Measurements from ENCODE around the gene HTR1A.

The HTR1A gene

GRCh38 chr5:63981864-63982263 lies 19.6 kb upstream of the HTR1A start:
- no peak overlapping the region for H3K4me3 ChIP-seq (IDR thresholded peaks at IDR 0.05; ENCODE audit: insufficient read depth, low read depth, low read length)
- H2AFZ ChIP-seq (ENCODE audit: low read depth), result no peak overlapping the region
- H3K4me2 ChIP-seq, result no peak overlapping the region
- H3K27me3 ChIP-seq (ENCODE audit: insufficient read depth, low read depth), result no peaks in the 10 kb centered on the region
- no peaks in the 10 kb centered on the region for H4K20me1 ChIP-seq (ENCODE audit: insufficient read depth)
- H3K4me1 ChIP-seq (ENCODE audit: low read depth, poor library complexity, severe bottlenecking), result no peaks in the 10 kb centered on the region
- H3K36me3 ChIP-seq (ENCODE audit: insufficient read depth), result no peaks in the 10 kb centered on the region
- TF ChIP-seq CTCF (conservative IDR thresholded peaks at IDR 0.05; ENCODE audit: low read depth, low read length), result no peak
- no peak overlapping the region for H3K27ac ChIP-seq
- H3K79me2 ChIP-seq (ENCODE audit: insufficient read depth, low read depth), result no peaks in the 10 kb centered on the region
- no peak overlapping the region for H3K9ac ChIP-seq

- no peak overlapping the region for H3K4me2 ChIP-seq
- H3K27me3 ChIP-seq (ENCODE audit: insufficient read depth, low read depth), result no peaks in the 10 kb centered on the region
- H3K79me2 ChIP-seq (ENCODE audit: insufficient read depth, low read depth), result no peaks in the 10 kb centered on the region
- H3K36me3 ChIP-seq (ENCODE audit: insufficient read depth), result no peaks in the 10 kb centered on the region; the same call in 1 of the 2 replicates
- TF ChIP-seq CTCF (conservative IDR thresholded peaks at IDR 0.05; ENCODE audit: low read depth, low read length), result no peak
- H3K27ac ChIP-seq, result no peak overlapping the region
- no peak overlapping the region for H3K4me3 ChIP-seq (IDR thresholded peaks at IDR 0.05; ENCODE audit: insufficient read depth, low read depth, low read length)
- no peak overlapping the region for H3K9ac ChIP-seq
- H4K20me1 ChIP-seq (ENCODE audit: insufficient read depth), result no peaks in the 10 kb centered on the region
- H2AFZ ChIP-seq (ENCODE audit: low read depth), result no peak overlapping the region
- no peaks in the 10 kb centered on the region for H3K4me1 ChIP-seq (ENCODE audit: low read depth, poor library complexity, severe bottlenecking)
These were observed 1.7 kb upstream of the HTR1A start for GRCh38 chr5:63963926-63964325.

GRCh38 chr5:63963080-63963735 lies 963 bp upstream of the HTR1A start:
- no peaks in the 10 kb centered on the region for H4K20me1 ChIP-seq (ENCODE audit: insufficient read depth)
- H3K4me3 ChIP-seq (IDR thresholded peaks at IDR 0.05; ENCODE audit: insufficient read depth, low read depth, low read length), result no peak overlapping the region
- peak; percentile 82 for TF ChIP-seq CTCF (conservative IDR thresholded peaks at IDR 0.05; ENCODE audit: low read depth, low read length)
- H3K79me2 ChIP-seq (ENCODE audit: insufficient read depth, low read depth), result no peaks in the 10 kb centered on the region
- no peak overlapping the region for H3K4me2 ChIP-seq
- H3K27ac ChIP-seq, result no peak overlapping the region
- H3K4me1 ChIP-seq (ENCODE audit: low read depth, poor library complexity, severe bottlenecking), result no peaks in the 10 kb centered on the region
- H3K36me3 ChIP-seq (ENCODE audit: insufficient read depth), result no peaks in the 10 kb centered on the region; the same call in 1 of the 2 replicates
- no peak overlapping the region for H2AFZ ChIP-seq (ENCODE audit: low read depth)
- H3K9ac ChIP-seq, result no peak overlapping the region
- H3K27me3 ChIP-seq (ENCODE audit: insufficient read depth, low read depth), result no peaks in the 10 kb centered on the region

GRCh38 chr5:63961598-63962161 lies 565 bp downstream of the HTR1A start:
- no peaks in the 10 kb centered on the region for H3K27me3 ChIP-seq (ENCODE audit: insufficient read depth, low read depth)
- H3K9ac ChIP-seq, result no peak overlapping the region
- no peak overlapping the region for H3K27ac ChIP-seq
- no peak for TF ChIP-seq CTCF (conservative IDR thresholded peaks at IDR 0.05; ENCODE audit: low read depth, low read length)
- no peaks in the 10 kb centered on the region for H3K79me2 ChIP-seq (ENCODE audit: insufficient read depth, low read depth)
- H3K4me2 ChIP-seq, result no peak overlapping the region
- no peaks in the 10 kb centered on the region; the same call in 1 of the 2 replicates for H3K36me3 ChIP-seq (ENCODE audit: insufficient read depth)
- H4K20me1 ChIP-seq (ENCODE audit: insufficient read depth), result no peaks in the 10 kb centered on the region
- no peak overlapping the region for H3K4me3 ChIP-seq (IDR thresholded peaks at IDR 0.05; ENCODE audit: insufficient read depth, low read depth, low read length)
- no peak overlapping the region for H2AFZ ChIP-seq (ENCODE audit: low read depth)
- H3K4me1 ChIP-seq (ENCODE audit: low read depth, poor library complexity, severe bottlenecking), result no peaks in the 10 kb centered on the region

All from KMS-11 (cell line).